Measurements from ENCODE around the gene MSN.

GRCh38 chrX:65758505-65758904, 91.1 kb downstream of the MSN start:
- TF ChIP-seq CTCF (conservative IDR thresholded peaks at IDR 0.05; ENCODE audit: low read depth, low read length): no peak
- no peak for TF ChIP-seq EZH2 (IDR thresholded peaks at IDR 0.05; ENCODE audit: low read length, unreplicated experiment)
- no peak for TF ChIP-seq EZH2phosphoT487 (IDR thresholded peaks at IDR 0.05; ENCODE audit: borderline replicate concordance, low read length)

All from PC-3 (cell line).